HEK293 (cell line): ENCODE measurements around the gene SP3.

ENCODE experiments used
- CTCF ChIP-seq: fragments of 450-650 bp; formaldehyde crosslinking; IDR thresholded peaks from 2 replicates; pipeline ENCODE4 v1.5.1; 2016; ENCODE audit warnings: missing biosample characterization, missing genetic modification characterization
- HOXA7 ChIP-seq: sonication (generic); formaldehyde crosslinking; IDR thresholded peaks from 2 replicates; pipeline ENCODE4 v1.8.1; 2022; ENCODE audit warnings: missing genetic modification reagents, borderline replicate concordance
- MZF1 ChIP-seq: fragments of 450-650 bp; formaldehyde crosslinking; IDR thresholded peaks from 2 replicates; pipeline ENCODE4 v1.5.1; 2017; ENCODE audit warnings: missing biosample characterization, missing genetic modification characterization, borderline replicate concordance
- REST ChIP-seq: fragments of 450-650 bp; formaldehyde crosslinking; IDR thresholded peaks from 2 replicates; pipeline ENCODE4 v1.5.1; 2016; ENCODE audit warnings: missing biosample characterization, missing genetic modification characterization
- TCF7L2 ChIP-seq: IDR thresholded peaks from 2 replicates; pipeline ENCODE4 v1.6.1; 2011; ENCODE audit warnings: low read depth, mild to moderate bottlenecking, inconsistent platforms, low read length, moderate library complexity, borderline replicate concordance
- ZNF175 ChIP-seq: fragments of 450-650 bp; formaldehyde crosslinking; IDR thresholded peaks from 2 replicates; pipeline ENCODE4 v1.5.1; 2016; ENCODE audit warnings: missing biosample characterization, missing genetic modification characterization
- ZNF280C ChIP-seq: fragments of 450-650 bp; formaldehyde crosslinking; IDR thresholded peaks from 2 replicates; pipeline ENCODE4 v1.5.1; 2016; ENCODE audit warnings: missing biosample characterization, missing genetic modification characterization
- ZNF777 ChIP-seq: fragments of 450-650 bp; formaldehyde crosslinking; IDR thresholded peaks from 2 replicates; pipeline ENCODE4 v1.5.1; 2017; ENCODE audit warnings: missing biosample characterization, missing genetic modification characterization, borderline replicate concordance

DNA sequence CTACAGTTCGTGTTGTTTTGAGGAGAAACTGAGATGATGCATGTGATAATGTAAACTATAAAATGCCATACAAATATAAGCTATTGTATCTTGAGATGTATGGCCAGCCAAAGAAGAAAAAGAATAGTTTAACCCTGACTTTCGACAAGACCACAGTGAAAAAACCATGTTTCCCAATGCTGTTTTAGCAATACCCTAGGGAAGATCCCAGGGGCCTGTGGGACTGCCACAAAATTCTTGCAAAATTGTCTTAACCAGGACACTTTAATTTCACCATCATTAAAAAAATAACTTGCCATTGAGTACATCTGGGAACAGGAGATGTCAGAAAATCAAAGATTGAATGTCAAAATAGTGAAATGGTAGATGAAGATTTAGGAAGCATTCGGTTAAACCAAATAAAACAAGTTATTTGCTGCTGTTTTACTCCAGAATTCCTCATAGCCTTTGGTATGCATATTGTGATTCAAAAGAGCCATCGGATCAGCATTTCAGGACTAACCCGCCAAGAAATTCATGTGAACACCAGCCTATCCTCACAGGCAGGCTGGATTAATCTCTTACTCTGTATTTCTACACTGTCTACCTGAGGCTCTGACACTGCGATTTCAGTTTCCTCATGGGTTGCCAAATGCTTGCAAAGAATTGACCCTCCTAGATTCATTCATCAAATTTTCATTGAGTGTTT is 49.0 kb upstream of the SP3 start:
- TF ChIP-seq HOXA7 (CRISPR knock-in tag) (no peak), ZNF777 (tag by site-specific recombination) (no peak), CTCF (tag by site-specific recombination) (no peak), ZNF280C (tag by site-specific recombination) (no peak), ZNF175 (tag by site-specific recombination) (no peak), TCF7L2 (no peak), MZF1 (tag by site-specific recombination) (no peak), REST (tag by site-specific recombination) (no peak)
